Transverse colon (tissue), 3 donors: Measurements from ENCODE around the gene LIME1.

Source experiments
- CTCF ChIP-seq, 5 experiments: fragments of 200-600 bp in 3 of 5; fragments of 450-650 bp in 2 of 5; sonication (generic) in 3 of 5; IDR thresholded peaks; 1 replicate in 2 of 5; 2 replicates in 3 of 5; pipeline ENCODE4 v1.5.1; 2016 to 2017; ENCODE audit warnings: antibody characterized with exemption in 5 of 5, inconsistent platforms in 3 of 5, mild to moderate bottlenecking in 2 of 5, moderate library complexity in 1 of 5
- EP300 ChIP-seq: sonication (generic); formaldehyde crosslinking; IDR thresholded peaks from one replicate; pipeline ENCODE4 v1.6.1; 2017; ENCODE audit warnings: antibody characterized with exemption, low read depth
- POLR2A ChIP-seq: fragments of 450-650 bp; IDR thresholded peaks from one replicate; pipeline ENCODE4 v1.6.1; 2016; ENCODE audit warnings: antibody characterized with exemption, mild to moderate bottlenecking, moderate library complexity

GRCh38 chr20:63759377-63759901, 23.0 kb downstream of the LIME1 start:
- TF ChIP-seq CTCF (IDR thresholded peaks at IDR 0.05) (no peak), POLR2A (no peak), EP300 (no peak)
